NCI-H146 treated with DMSO at 0.1 percent for 48 hours (cell line): ENCODE data around the gene CTDSP2.
"Not testable (repeated sequence)": the region's sequence is repeated elsewhere in the genome, so short reads cannot be mapped to it uniquely, and the experiment has no call there.

Experiments
- DNase-seq: peaks from one replicate; lab custom pipeline; 2025; ENCODE audit not compliant: unreplicated experiment; lab: John Stamatoyannopoulos, UW

CTDSP2 gene

GRCh38 chr12:57783861-57784260 lies 62.7 kb downstream of the CTDSP2 start:
- DNase-seq = no peak

DNA sequence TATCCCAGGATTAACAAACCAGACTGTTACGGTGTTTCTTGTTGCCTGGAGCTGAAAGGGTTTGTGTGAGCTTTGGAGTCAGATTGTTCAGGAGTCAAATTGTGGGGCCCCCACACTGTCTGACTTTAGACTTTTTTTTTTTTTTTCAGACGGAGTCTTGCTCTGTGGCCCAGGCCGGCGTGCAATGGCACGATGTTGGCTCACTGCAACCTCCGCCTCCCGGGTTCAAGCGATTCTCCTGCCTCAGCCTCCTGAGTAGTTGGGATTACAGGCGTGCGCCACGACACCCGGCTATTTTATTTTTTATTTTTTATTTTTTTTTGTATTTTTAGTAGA lies 63.1 kb downstream of the CTDSP2 start:
- no peak for DNase-seq

DNA sequence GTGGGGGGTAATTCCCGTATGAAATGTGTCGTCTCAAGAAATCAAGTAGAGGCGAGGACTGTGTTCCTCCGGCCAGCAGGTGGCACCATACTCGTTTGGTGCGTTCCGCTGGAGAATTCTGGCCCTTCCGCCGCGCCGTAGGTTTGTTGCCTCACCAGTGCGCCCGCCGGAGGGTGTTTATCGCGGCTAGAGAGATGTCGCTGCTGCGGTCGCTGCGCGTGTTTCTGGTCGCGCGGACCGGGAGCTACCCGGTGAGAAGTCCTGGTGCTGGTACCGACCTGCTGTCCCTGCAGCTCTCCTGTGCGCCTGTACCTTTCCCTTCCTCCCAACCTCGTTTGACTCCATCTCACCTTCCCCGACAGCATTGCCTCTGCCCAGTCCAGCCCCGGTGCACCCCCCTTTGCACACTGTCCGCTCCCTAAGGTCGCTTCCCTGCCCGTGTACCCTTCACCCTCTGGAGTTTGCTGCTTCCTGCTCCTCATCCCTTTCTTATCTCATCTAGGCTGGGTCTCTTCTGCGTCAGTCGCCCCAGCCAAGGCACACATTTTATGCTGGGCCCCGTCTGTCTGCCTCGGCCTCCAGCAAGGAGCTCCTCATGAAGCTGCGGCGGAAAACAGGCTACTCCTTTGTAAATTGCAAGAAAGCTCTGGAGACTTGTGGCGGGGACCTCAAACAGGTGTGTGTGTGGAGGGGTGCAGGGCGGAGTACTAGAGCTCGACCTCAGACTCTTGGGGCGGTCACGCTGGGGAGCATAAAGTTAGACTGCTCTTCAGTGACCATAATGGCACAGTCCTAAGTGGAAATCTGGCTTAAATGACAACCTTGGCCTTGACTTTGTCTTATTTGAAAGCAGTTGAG lies 63.7 kb downstream of the CTDSP2 start, which contains the start of gene TSFM:
Gene TSFM (plus strand): TSS at position 180 of the 858 bp plus-strand sequence. CDS start 15 bp downstream, at position 195.
- peak; percentile 65 for DNase-seq

- no peak for DNase-seq
Measured at GRCh38 chr12:57782243-57782607, 64.3 kb downstream of the CTDSP2 start.

- DNase-seq = no peak
Measured at GRCh38 chr12:57781801-57782200, 64.7 kb downstream of the CTDSP2 start.

DNA sequence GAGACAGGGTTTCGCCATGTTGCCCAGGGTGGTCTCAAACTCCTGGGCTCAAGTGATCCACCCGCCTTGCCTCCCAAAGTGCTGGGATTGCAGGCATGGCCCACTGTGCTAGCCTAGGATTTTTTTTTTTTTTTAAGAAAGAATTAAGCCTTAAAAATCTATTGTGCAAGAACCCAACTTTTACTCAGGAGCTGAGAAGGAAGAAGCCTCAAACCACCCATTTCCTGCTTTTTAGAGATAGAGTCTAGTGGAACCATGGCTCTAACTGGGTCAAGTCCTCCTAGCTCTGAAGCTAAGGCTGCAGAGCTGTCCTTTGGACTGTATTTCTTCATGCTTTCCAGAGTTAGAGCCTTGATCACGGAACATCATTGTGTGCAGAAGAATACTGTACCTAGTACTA lies 65.3 kb downstream of the CTDSP2 start:
- DNase-seq = no peak

GRCh38 chr12:57780284-57780897 lies 66.1 kb downstream of the CTDSP2 start:
- no peak for DNase-seq

- DNase-seq = no peak
Measured at GRCh38 chr12:57779736-57780135, 66.8 kb downstream of the CTDSP2 start.

- DNase-seq = no peak
Measured at GRCh38 chr12:57777911-57778310, 68.6 kb downstream of the CTDSP2 start.

DNA sequence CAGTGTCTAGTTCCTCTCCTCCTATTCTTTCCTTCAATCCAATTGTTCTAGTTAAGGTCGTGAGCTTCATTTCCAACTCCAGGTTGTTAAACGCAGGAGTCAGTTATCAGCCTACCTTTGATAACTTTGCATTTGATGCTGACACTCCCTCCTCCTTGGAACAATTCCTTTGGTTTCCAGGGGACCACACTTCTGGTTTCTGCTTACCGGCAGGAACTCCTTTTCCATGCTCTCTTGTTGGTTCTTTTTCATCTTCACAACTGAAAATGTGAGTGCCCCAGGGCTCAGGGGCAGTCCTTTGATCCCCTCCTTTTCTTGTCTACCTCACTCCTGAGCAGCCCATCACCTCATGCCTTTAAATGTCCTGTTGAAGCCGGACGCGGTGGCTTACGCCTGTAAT lies 69.2 kb downstream of the CTDSP2 start:
- no peak for DNase-seq

GRCh38 chr12:57776247-57776587 lies 70.3 kb downstream of the CTDSP2 start:
- no peak for DNase-seq

- no peak for DNase-seq
Measured at GRCh38 chr12:57775563-57776246, 70.8 kb downstream of the CTDSP2 start.

DNA sequence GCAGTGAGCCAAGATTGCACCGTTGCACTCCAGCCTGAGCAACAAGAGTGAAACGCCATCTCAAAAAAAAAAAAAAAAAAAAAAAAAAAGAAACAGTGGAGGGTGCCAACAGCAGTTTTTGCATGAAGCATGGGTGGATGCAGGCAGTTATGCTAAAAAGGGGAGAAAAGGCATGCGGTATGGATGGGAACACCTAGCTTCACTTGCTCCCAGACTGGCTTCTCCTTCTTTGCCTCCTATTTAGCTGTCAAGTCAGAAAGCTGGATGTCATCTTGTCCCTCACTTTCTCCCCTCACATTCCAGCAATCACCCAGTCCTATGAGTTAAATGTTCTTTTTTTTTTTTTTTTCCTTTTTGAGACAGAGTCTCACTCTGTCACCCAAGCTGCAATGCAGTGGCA lies 71.5 kb downstream of the CTDSP2 start:
- no peak for DNase-seq

DNA sequence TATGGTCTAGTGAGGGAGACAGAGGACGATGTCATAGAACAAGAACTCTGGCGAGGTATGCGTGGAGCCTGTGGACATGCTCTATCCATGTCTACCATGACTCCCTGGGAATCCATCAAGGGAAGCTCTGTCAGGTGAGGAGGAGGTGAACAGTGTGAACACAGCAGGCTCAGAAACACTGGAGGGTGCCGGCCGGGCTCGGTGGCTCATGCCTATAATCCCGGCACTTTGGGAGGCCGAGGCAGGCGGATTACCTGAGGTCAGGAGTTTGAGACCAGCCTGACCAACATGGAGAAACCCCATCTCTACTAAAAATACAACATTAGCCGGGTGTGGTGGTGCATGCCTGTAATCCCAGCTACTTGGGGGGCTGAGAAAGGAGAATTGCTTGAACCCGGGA lies 71.9 kb downstream of the CTDSP2 start:
- DNase-seq = not testable (repeated sequence)

DNA sequence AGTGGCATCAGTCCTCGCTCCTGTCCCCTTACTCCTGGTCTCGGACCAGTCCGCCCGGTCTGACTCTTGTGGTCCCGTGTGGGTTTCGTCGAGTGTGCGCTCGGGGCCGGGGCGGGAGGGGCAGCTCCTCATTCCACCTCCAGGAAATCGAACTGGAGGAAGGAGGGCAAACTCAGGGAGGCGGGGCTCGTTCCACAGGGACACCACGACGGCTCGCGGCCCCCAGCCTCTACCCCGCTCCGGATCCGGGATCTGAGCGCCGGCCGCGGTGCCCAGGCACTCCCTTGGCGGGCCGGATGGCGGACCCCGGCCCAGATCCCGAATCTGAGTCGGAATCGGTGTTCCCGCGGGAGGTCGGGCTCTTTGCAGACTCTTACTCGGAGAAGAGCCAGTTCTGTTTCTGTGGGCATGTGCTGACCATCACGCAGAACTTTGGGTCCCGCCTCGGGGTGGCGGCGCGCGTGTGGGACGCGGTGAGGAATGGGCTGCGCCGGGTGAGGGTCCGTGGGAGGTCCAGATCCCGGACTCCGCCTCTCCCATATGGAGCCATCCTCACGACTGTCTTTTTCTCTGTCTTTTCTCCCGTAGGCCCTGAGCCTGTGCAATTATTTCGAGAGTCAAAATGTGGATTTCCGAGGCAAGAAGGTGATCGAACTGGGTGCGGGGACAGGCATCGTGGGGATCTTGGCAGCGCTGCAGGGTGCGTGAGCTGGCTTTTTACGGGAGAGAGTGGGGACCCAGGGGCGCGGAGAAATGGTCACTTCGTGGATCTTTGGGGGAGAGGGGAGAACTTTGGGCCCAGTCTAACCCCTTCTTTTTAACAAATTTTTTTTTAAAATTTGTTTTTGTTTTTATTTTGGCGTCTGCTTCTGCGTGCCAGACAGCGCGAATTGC lies 73.9 kb downstream of the CTDSP2 start, which contains the start of gene EEF1AKMT3:
Gene EEF1AKMT3 (plus strand): TSS at position 186 of the 894 bp plus-strand sequence. CDS start 111 bp downstream, at position 297.
- DNase-seq = peak; percentile 56

- DNase-seq = peak; percentile 84
Measured at GRCh38 chr12:57771873-57772428, 74.6 kb downstream of the CTDSP2 start, which contains the start of gene METTL1. METTL1 (minus strand) TSS chr12:57772105; CDS start chr12:57772083, 22 bp downstream.

DNA sequence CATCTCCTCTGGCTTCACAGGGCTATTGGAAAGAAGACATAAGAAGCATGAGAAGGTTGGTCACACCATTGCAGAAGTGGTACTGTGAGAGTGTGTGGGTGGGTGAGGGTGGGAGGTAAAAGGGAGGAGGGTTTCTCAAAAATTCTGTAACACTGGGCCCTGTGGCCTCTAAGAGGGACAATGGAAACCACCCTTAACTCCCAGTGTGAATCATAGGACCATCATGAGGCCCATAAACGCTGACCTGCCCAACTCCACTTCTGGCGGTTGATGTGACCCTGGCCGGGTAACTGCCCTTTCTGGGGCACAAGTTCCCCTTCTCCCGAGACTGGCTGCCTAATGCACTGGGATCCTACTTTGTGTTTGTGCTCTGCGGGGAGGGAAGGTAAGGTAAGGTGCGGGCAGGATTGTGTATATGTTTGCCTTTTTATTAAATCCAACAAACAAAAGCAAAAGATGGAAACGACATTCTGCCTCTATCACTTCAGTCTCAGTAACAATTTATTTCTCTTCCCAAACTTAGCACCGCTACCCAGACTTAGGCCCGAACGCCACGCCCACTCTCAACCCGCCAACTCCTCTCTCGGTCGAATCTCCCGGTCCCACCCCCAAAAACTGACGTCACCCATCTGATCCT lies 75.2 kb downstream of the CTDSP2 start:
- peak; percentile 77 for DNase-seq

DNA sequence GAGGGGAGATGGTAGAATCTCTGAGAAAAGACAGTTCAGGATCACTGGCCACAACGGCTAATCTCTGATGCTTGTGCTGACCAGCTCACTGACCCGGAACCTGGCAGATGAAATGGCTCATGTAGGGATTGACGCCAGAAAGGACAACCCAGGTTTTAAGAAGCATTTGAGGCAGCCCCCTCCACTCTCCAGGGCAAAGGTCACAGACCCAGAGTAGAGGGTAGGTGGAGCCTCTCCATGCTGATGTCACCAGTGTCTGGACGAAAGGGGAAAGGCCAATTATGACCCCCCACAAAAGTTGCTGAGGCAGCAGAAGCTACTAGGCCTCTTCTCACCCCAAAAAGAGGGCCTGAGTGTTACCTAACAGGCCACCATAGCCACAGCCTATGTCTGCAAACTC lies 75.8 kb downstream of the CTDSP2 start:
- no peak for DNase-seq
